NOMO-1 treated with dmso at 0.1 percent for 144 hours (cell line): ENCODE measurements around the gene GNG7.
"Not testable (repeated sequence)": the region's sequence is repeated elsewhere in the genome, so short reads cannot be mapped to it uniquely, and the experiment has no call there.

Source experiments
- DNase-seq: peaks from one replicate; lab custom pipeline; 2025; ENCODE audit not compliant: unreplicated experiment; lab: John Stamatoyannopoulos, UW

GNG7 gene

GRCh38 chr19:2606774-2607173 lies 95.7 kb downstream of the GNG7 start:
- not testable (repeated sequence) for DNase-seq

DNA sequence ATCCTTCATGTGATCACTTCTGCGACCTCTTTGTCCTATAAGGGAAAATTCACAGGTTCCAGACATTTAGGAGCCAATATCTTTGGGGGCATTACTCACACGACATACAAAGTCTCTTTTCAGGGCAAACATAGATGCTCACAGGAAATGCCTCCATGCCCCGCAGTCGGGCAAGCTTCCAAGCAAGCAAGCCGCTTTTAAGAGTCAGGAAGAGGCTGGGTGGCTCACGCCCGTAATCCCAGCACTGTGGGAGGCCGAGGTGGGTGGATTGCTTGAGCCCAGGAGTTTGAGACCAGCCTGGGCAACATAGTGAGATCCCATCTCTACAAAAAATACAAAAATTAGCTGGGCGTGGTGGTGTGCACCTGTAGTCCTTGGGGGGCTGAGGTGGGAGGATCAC lies 96.6 kb downstream of the GNG7 start:
- not testable (repeated sequence) for DNase-seq

- no peak for DNase-seq
Observed at GRCh38 chr19:2604747-2605329, 97.7 kb downstream of the GNG7 start.

DNA sequence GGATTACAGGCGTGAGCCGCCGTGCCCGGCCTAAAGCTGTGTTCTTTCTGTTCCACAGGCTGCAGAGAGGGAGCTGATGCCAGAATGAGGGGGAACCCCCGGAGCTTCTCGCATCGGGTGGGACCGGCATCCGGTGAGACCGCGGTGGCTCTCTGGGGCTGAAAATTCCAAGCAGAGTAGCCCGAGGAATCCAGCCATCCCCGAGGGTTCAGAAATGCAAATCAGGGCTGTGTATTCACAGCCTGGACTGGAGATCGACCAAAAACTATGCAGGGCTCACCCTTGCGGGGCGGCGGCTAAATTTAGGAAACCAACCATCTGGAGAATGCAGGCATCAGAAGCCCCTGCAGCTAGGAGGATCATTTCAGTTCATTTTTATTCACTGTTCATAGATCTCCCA lies 99.2 kb downstream of the GNG7 start:
- no peak for DNase-seq

DNA sequence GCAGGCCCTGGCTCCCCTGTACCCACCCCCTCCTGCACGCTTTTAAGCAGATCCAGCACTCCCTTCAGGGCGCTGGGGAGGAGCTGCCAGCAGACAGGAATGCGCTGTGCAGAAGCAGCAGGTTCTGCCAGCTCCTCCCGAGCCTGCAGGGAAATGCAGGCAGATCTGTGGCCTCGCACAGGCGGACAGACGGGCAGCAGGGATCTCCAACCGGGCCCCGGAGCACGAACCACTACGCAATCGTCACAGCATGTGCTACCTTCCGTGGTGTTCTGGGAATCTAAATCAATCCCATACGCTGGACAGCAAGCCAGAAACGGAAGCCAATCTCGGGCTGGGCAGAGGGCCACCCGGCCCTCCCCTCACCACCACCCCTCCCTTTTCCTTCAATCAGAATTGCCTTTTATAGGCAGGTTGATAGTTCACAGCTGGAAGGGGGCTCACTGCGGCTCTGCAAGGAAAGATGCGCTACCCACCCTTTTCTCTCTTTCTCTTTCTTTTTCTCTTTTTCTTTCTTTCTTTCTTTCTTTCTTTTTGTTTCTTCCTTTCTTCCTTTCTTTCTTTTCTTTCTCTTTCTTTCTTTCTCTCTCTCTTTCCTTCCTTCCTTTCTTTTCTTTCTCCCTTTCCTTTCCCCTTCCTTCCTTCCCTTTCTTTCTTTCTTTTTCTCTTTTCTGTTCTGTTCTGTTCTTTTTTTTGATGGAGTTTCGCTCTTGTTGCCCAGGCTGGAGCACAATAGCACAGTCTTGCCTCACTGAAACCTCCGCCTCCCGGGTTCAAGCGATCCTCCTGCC lies 99.9 kb downstream of the GNG7 start:
- DNase-seq = no peak

DNA sequence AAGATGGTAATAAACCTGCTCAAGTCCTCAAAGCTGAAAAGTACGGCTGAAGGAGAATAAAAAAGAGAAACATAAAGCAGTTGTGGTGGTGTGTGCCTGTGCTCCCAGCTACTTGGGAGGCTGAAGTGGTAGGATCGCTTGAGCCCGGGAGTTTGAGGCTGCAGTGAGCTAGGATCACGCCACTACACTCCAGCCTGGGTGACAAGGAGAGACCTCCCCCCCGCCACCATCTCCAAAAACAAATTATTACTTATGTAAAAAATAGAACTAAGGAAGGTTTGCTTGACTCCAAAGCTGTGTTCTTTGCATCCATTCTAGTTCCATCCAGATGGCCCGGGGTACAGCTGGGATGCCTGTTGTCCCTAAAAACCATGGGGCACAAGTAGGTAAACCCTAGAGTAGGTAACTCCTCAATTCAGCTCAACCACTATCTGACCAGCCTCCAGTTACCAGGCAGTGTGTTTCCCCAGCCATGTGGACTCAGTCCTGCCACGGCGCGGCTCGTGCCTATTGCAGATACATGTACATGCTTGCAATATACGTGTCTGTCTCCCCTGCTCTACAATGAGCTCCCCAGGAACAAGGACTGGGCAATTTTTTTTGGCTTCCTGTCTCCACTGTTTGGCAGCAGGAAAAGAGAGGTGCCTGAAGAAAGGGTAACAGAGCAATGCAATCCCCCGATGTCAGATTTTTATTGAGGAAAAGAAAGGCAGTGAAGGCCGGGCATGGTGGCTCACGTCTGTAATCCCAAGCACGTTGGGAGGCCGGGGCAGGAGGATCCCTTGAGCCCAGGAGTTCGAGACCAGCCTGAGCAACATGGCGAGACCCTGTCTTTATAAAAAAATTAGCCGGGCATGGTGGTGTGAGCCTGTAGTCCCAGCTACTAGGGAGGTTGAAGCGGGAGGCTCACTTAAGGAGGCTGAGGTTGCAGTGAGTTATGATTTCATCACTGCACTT lies 101.3 kb downstream of the GNG7 start:
- no peak for DNase-seq

DNA sequence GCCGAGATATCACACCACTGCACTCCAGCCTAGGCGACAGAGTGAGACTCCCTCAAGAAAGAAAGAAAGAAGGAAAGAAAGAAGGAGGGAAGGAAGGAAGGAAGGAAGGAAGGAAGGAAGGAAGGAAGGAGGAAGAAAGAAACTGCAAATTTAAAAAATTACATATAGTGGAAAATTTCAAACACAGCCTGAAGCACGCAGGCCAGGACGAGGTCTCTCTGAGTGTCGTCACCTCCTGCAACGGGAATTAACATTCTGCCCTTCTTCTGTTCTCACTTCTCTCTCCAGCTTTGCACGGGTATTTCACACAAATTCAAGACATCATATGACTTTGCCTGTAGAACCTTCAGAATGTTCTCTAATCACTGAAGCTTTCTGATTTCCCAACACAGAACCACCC lies 108.2 kb downstream of the GNG7 start:
- peak; percentile 20 for DNase-seq

DNA sequence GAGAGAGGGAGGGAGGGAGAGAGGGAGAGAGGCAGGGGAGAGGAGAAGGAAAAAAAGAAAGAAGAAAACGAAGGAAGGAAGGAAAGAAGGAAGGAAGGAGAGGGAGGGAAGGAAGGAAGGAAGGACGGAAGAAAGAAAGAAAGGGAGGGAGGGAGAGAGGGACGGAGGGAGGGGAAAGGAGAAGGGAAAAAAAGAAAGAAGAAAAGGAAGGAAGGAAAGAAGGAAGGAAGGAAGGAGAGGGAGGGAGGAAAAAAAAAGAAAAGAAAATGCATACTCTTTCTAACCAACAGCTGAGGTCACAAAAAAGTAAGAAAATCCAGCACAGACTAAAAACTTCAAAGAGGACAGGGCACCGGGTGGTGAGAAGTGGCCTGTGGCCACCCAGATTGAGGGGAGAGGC lies 109.7 kb downstream of the GNG7 start:
- DNase-seq = no peak

DNA sequence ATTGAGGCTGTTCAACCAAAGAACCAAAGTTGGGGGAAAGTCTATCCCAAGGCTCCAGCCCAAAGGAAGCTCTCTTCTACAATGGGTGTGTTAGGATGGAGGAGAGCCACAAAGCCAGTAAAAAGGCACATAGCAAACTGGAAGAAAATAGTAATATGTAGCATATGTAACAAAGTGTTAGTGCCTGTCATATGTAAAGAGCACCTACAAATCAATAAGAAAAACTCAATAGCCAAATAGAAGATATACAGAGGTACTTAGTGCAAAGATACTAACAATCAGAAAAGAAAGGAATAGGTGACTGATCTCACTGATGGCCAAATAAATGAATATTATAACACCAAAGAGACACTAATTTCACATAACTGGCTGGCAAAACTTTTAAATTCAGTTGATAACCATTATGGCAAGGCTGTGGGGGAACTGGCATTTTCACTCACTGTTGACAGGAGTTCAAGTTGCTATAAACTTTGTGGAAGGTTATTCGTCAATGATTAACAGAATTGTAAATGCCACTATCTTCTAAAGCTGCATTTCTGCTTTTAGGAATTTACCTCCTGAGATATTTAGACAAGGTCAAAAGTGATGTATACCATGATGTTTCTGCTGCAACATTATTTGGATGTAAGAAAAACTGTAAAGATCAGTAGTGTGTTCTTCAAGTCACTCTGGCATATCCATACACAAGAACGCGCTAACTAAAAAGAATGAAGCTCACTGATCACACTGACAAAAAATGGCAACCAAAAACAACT lies 110.8 kb downstream of the GNG7 start:
- DNase-seq = no peak

DNA sequence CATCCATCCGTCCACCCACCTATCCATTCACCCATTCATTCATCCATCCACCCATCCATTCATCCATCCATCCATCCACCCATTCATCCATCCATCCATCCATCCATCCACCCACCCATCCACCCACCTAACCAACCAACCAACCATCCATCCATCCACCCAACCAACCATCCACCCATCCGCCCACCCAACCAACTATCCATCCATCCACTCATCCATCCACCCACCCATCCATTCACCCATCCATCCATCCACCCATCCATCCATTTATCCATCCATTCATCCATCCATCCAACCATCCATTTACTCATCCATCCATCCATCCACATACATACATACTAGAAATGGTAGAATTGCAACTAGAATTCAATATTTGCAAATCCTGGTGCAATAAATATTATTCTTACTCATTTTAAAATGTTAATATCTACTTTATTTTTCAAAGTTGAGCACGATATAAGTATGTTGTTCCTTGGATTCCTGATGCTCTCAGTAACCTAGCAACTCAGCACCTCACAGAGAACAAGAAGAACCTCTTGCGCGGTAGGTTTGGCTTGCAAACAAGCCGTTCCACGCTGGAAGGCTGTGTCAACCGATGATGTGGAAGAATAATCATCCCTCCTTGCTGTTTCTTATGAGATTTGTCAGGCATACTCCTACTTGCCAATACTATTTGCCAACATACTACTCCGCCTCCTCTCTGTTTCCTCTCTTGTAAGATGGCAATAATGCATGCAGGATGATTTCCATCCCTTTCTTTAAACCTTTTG lies 111.7 kb downstream of the GNG7 start:
- DNase-seq = no peak

DNA sequence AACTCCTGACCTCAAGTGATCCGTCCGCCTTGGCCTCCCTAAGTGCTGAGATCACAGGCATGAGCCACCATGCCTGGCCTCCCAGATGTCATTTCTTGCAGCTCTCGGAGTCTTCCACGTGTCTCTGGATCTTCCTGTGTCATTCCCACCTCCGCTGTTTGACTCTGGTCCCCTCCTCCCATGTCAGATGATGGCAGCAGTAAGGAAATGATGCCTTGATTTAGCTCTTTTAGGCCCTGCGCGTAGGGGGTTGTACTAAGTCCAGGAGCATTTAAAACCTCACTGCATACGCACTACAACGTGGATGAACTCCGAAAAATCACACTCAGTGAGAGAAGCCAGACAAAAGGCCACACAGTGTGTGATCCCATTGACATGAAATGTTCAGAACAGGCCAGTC lies 113.1 kb downstream of the GNG7 start:
- DNase-seq = no peak

DNA sequence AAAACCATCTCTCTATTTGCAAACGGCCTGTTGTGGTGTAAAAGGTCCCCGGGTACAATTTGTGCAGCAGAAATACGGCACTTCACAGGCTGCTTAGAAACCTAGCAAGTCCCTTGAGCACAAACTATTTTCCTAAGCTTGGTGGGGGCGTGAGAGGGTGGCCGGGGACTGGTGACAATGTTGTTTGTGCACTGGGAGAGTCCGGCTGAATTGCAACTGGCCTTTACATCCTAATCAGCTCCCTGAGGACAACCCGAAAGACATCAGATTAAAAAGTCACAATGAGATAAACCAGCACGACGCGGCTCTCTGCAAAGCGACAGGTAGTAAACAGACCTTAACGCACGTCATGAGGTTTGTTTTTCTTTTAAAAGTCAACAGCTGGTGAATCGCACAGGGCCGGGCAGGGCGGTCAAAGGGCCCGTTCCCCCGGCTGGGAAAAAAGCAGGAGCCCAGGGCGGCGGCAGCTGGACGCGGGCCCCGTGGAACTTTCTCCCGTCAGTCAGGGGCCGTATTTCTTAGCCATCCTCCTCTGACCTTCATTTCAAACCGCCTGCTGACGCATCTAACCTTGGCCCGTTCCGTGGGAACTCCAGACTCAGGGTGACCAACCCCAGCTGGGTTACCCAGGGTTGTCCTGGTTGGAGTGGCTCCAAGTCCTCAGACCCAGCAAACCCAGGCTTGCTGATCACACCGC lies 114.3 kb downstream of the GNG7 start:
- no peak for DNase-seq

DNA sequence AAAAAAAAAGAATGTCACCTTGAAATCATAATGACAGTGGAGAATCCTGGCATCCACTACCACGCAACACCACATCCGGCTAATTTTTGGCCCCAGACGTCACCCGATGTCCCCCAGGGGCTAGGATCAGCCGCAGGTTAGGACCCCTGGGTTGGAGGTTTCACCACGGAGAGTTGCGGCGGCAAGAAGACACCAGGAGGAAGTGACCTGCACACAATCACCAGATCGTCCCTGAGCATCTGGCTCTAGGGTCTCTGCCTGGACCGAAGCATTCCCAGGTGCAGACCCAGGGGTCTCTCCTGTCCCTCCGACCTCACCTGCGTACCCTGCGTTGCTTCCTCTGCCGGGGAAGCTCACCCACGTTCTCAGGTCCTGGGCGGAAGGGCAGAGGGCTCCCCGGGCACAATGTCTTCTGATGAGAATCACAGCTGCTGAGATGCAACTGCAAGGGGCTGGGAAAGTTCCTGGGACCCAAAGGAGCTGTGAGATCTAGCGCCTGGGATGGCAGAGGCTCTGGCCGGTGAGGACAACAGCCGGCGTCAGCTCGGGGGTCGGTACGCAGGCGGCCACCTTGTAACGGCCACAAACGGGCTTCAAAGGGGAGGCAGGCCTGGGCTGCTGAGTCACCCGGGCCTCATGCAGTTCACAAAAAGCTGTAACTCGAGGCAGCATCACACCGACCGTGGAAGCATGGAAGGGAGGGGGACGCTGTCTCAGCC lies 115.3 kb downstream of the GNG7 start:
- no peak for DNase-seq

- DNase-seq = no peak
Observed at GRCh38 chr19:2586196-2586595, 116.3 kb downstream of the GNG7 start.

GRCh38 chr19:2584002-2584401 lies 118.5 kb downstream of the GNG7 start:
- DNase-seq = no peak

GRCh38 chr19:2582984-2583956 lies 119.2 kb downstream of the GNG7 start:
- no peak for DNase-seq

- not testable (repeated sequence) for DNase-seq
Observed at GRCh38 chr19:2580396-2580795, 122.1 kb downstream of the GNG7 start.
